ENCODE results near the gene FBXL13.

The FBXL13 gene

GRCh38 chr7:102985176-102985783 lies 89.3 kb downstream of the FBXL13 start:
- Histone ChIP-seq H3K4me3 (ENCODE audit: low read depth, low read length, poor library complexity, severe bottlenecking) (no peak overlapping the region), H3K4me2 (ENCODE audit: low read length) (no peak overlapping the region), H3K4me1 (ENCODE audit: insufficient read depth, low read length, severe bottlenecking) (no peaks in the 10 kb centered on the region), H3K9me2 (ENCODE audit: low read depth, low read length) (no peaks in the 10 kb centered on the region), H2AFZ (ENCODE audit: low read length) (no peak overlapping the region), H3F3A (ENCODE audit: insufficient read depth, low read length) (no peaks in the 10 kb centered on the region), H4K20me1 (ENCODE audit: insufficient read depth, low read length) (no peaks in the 10 kb centered on the region), H3K27ac (ENCODE audit: low read depth, low read length, poor library complexity, severe bottlenecking) (no peak overlapping the region), H3K9me3 (ENCODE audit: low read length) (no peaks in the 10 kb centered on the region), H3K27me3 (ENCODE audit: insufficient read depth, low read length) (no peaks in the 10 kb centered on the region), H3K9ac (ENCODE audit: low read length) (no peak overlapping the region), H3K79me2 (ENCODE audit: insufficient read depth, low read length) (no peaks in the 10 kb centered on the region), H3K36me3 (ENCODE audit: insufficient read depth, low read length) (no peaks in the 10 kb centered on the region)
- no peak for TF ChIP-seq EZH2 (IDR thresholded peaks at IDR 0.05; ENCODE audit: borderline replicate concordance, low read length)
- TF ChIP-seq CTCF (IDR thresholded peaks at IDR 0.05; ENCODE audit: low read length), result no peak

- TF ChIP-seq CTCF (IDR thresholded peaks at IDR 0.05; ENCODE audit: low read length) (no peak), EZH2 (IDR thresholded peaks at IDR 0.05; ENCODE audit: borderline replicate concordance, low read length) (no peak)
- Histone ChIP-seq H3K27me3 (ENCODE audit: insufficient read depth, low read length) (no peaks in the 10 kb centered on the region), H3K4me1 (ENCODE audit: insufficient read depth, low read length, severe bottlenecking) (no peaks in the 10 kb centered on the region), H3K9ac (ENCODE audit: low read length) (no peak overlapping the region), H2AFZ (ENCODE audit: low read length) (no peak overlapping the region), H3K4me3 (ENCODE audit: low read depth, low read length, poor library complexity, severe bottlenecking) (no peak overlapping the region), H3K9me3 (ENCODE audit: low read length) (no peaks in the 10 kb centered on the region), H3K27ac (ENCODE audit: low read depth, low read length, poor library complexity, severe bottlenecking) (no peak overlapping the region), H3K36me3 (ENCODE audit: insufficient read depth, low read length) (no peaks in the 10 kb centered on the region), H3K79me2 (ENCODE audit: insufficient read depth, low read length) (no peaks in the 10 kb centered on the region), H3K4me2 (ENCODE audit: low read length) (no peak overlapping the region), H3K9me2 (ENCODE audit: low read depth, low read length) (no peaks in the 10 kb centered on the region), H3F3A (ENCODE audit: insufficient read depth, low read length) (no peaks in the 10 kb centered on the region), H4K20me1 (ENCODE audit: insufficient read depth, low read length) (no peaks in the 10 kb centered on the region)
Measured at GRCh38 chr7:102983602-102984001, 91.0 kb downstream of the FBXL13 start.

DNA sequence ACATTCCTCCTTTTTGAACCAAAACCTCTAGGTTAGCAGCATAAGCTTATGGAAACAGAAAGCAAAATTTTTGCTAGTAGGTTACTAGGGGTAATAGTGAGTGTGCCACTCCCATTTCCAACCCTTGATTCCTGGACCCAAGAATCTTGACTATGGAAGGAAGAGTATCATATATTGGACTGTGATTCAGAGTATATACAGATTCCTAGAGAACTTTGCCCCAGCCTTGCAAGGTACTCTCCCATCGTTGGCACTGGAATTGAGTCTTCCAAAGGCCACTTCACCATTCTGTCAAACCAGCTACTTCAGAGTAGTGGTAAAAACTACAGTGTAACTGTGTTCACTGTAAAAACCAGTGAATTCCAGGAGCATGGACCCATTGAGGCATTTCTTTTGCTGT lies 92.4 kb downstream of the FBXL13 start:
- Histone ChIP-seq H3K27me3 (ENCODE audit: insufficient read depth, low read length) (no peaks in the 10 kb centered on the region), H3K9me2 (ENCODE audit: low read depth, low read length) (no peaks in the 10 kb centered on the region), H3K79me2 (ENCODE audit: insufficient read depth, low read length) (no peaks in the 10 kb centered on the region), H3F3A (ENCODE audit: insufficient read depth, low read length) (no peaks in the 10 kb centered on the region), H2AFZ (ENCODE audit: low read length) (no peak overlapping the region), H3K4me3 (ENCODE audit: low read depth, low read length, poor library complexity, severe bottlenecking) (no peak overlapping the region), H3K36me3 (ENCODE audit: insufficient read depth, low read length) (no peaks in the 10 kb centered on the region), H3K27ac (ENCODE audit: low read depth, low read length, poor library complexity, severe bottlenecking) (no peak overlapping the region), H3K4me1 (ENCODE audit: insufficient read depth, low read length, severe bottlenecking) (no peaks in the 10 kb centered on the region), H3K9ac (ENCODE audit: low read length) (no peak overlapping the region), H3K4me2 (ENCODE audit: low read length) (no peak overlapping the region), H3K9me3 (ENCODE audit: low read length) (no peaks in the 10 kb centered on the region), H4K20me1 (ENCODE audit: insufficient read depth, low read length) (no peaks in the 10 kb centered on the region)
- TF ChIP-seq EZH2 (IDR thresholded peaks at IDR 0.05; ENCODE audit: borderline replicate concordance, low read length), result no peak
- TF ChIP-seq CTCF (IDR thresholded peaks at IDR 0.05; ENCODE audit: low read length), result no peak
